HepG2 (cell line): Measurements from ENCODE around the gene ABHD17C. TPM values are rescaled to one million over a fixed set of nuclear protein-coding genes. Genes with fewer than 3 reads are reported as not detected.

ENCODE experiments used
- ATAC-seq: fragments of 200-7000 bp; cut with Tn5 transposase; 3 replicates; pipeline ENCODE4 v1.9.1; 2020; ENCODE audit warnings: mild to moderate bottlenecking, moderate library complexity
- BruUV-seq: library from RNA; stranded (reverse); fragments of 400-500 nt; replicated peaks from 2 replicates; lab custom pipeline; 2021; lab: Mats Ljungman, UMichigan
- CTCF ChIA-PET: fragments of 300-600 bp; formaldehyde crosslinking; extraction: SDS; loops from one replicate; lab custom pipeline; 2021; ENCODE audit warnings: low total read pairs, inconsistent platforms, low intra/inter-chr PET ratio; lab: Yijun Ruan, JAX
- POLR2A ChIA-PET: fragments of 350-600 bp; sonication (Branson Sonifier 250); formaldehyde crosslinking; loops from one replicate; lab custom pipeline; 2020; ENCODE audit warnings: antibody characterized with exemption, inconsistent platforms; lab: Yijun Ruan, JAX
- DNase-seq: peaks from one replicate; pipeline ENCODE4 v3.0.0-alpha.2; 2015; ENCODE audit warnings: low spot score
- FAIRE-seq: peaks from 3 replicates; lab custom pipeline; 2011; peaks lifted over from hg19 to GRCh38; lab: Jason Lieb, UNC
- H2AFZ ChIP-seq: one replicate; pipeline ENCODE4 v1.6.1; 2011; ENCODE audit warnings: low read length, inconsistent platforms
- H3K27ac ChIP-seq: fragments of 300-600 bp; 3 replicates; pipeline ENCODE4 v1.8.0; 2011; ENCODE audit warnings: mixed run types, mild to moderate bottlenecking, mixed read lengths, low read length, inconsistent platforms; ENCODE audit not compliant: insufficient read depth; ENCODE audit errors: extremely low read length
- H3K27me3 ChIP-seq, 2 experiments: fragments of 200-600 bp in 1 of 2; 2 replicates in 1 of 2; 3 replicates in 1 of 2; pipeline versions ENCODE4 v1.6.0 to v1.8.0; 2011; ENCODE audit warnings: low read length in 2 of 2, mild to moderate bottlenecking in 2 of 2, moderate library complexity in 2 of 2, inconsistent platforms in 1 of 2; ENCODE audit not compliant: insufficient read depth in 2 of 2, control insufficient read depth in 1 of 2
- H3K36me3 ChIP-seq, 2 experiments: fragments of 200-600 bp in 1 of 2; replicated peaks in 1 of 2; 2 replicates in 1 of 2; 3 replicates in 1 of 2; pipeline versions ENCODE4 v1.5.1 to v1.8.0; 2011; ENCODE audit warnings: low read length in 2 of 2, inconsistent platforms in 1 of 2; ENCODE audit not compliant: insufficient read depth in 2 of 2, control insufficient read depth in 1 of 2
- H3K4me1 ChIP-seq: 2 replicates; pipeline ENCODE4 v1.5.1; 2012; ENCODE audit warnings: low read length, inconsistent platforms; ENCODE audit not compliant: insufficient read depth
- H3K4me2 ChIP-seq: 2 replicates; pipeline ENCODE4 v1.6.0; 2011; ENCODE audit warnings: low read depth, low read length, inconsistent platforms
- H3K4me3 ChIP-seq, 3 experiments: fragments of 200-600 bp in 1 of 3; sonication (generic), shearing (Covaris generic) in 1 of 3; replicated peaks in 1 of 3; 2 replicates each; pipeline ENCODE4 v1.5.1; 2011 to 2016; ENCODE audit warnings: low read length in 3 of 3, inconsistent platforms in 2 of 3, low read depth in 2 of 3, mild to moderate bottlenecking in 2 of 3, control low read depth in 1 of 3, mixed read lengths in 1 of 3; ENCODE audit not compliant: insufficient read depth in 1 of 3
- H3K79me2 ChIP-seq: one replicate; pipeline ENCODE4 v1.6.1; 2011; ENCODE audit warnings: low read length, inconsistent platforms; ENCODE audit not compliant: insufficient read depth
- H3K9ac ChIP-seq: 2 replicates; pipeline ENCODE4 v1.6.0; 2011; ENCODE audit warnings: mild to moderate bottlenecking, low read depth, low read length, inconsistent platforms; ENCODE audit not compliant: insufficient read depth
- H3K9me3 ChIP-seq: 2 replicates; pipeline ENCODE4 v1.5.1; 2012; ENCODE audit warnings: mild to moderate bottlenecking, low read length
- H4K20me1 ChIP-seq: 2 replicates; pipeline ENCODE4 v1.6.0; 2011; ENCODE audit warnings: inconsistent platforms, mild to moderate bottlenecking, low read length, moderate library complexity; ENCODE audit not compliant: insufficient read depth
- HNRNPUL1 ChIP-seq: fragments of 200-400 bp; formaldehyde crosslinking; IDR thresholded peaks from 2 replicates; pipeline ENCODE4 v1.6.1; 2017; ENCODE audit warnings: low read depth, mild to moderate bottlenecking, low read length, moderate library complexity
- SMYD3 ChIP-seq: sonication (generic); formaldehyde crosslinking; IDR thresholded peaks from 2 replicates; pipeline ENCODE4 v1.8.1; 2023; ENCODE audit warnings: mild to moderate bottlenecking, missing genetic modification reagents
- ZNF263 ChIP-seq: sonication (generic); formaldehyde crosslinking; IDR thresholded peaks from 2 replicates; pipeline ENCODE4 v1.4.0; 2020; ENCODE audit warnings: missing genetic modification reagents
- WGBS: methylation state at CpG from one replicate; pipeline ENCODE4 v1.1.6; 2017; ENCODE audit warnings: low lambda C conversion rate; 5-methylcytosine and 5-hydroxymethylcytosine counted together
- in situ Hi-C: cut with HindIII; loops from 2 replicates; pipeline ENCODE4 v1.10.0; 2017; ENCODE audit warnings: low pct_unique_long_range_greater_than_20kb; ENCODE audit not compliant: extremely low pct_ligation_motif_present
- intact Hi-C: fragments of 100-400 bp; cut with micrococcal nuclease; formaldehyde crosslinking; loops from one replicate; pipeline ENCODE4 v1.10.0; 2022; ENCODE audit not compliant: unreplicated experiment
- polyA plus RNA-seq, 8 experiments: library from polyadenylated mRNA; depleted of rRNA in 3 of 8; stranded (reverse) in 7 of 8; unstranded in 1 of 8; fragments of >200 nt; fragmentation: Illumina TruSeq in 4 of 8; extraction: Trizol in 4 of 8; gene quantifications; 2 replicates each; pipeline versions ENCODE4 v1.2.1 to v1.2.3, GENCODE V29; 2011 to 2016; ENCODE audit warnings: low read depth in 4 of 8, missing spikeins in 1 of 8, mixed read lengths in 1 of 8; ENCODE audit not compliant: insufficient read depth in 1 of 8
- total RNA-seq, 5 experiments: library from RNA; depleted of rRNA; stranded (reverse); fragments of >200 nt; fragmentation: Illumina TruSeq; extraction: Trizol; gene quantifications; 2 replicates each; pipeline ENCODE4 v1.2.3, GENCODE V29; 2016; ENCODE audit warnings: low read depth in 1 of 5
- TF ChIP-seq, protein P1 (sequence below): sonication (generic); formaldehyde crosslinking; IDR thresholded peaks from 2 replicates; pipeline ENCODE4 v1.4.0; 2020; ENCODE audit warnings: missing genetic modification reagents, mild to moderate bottlenecking, borderline replicate concordance
- TF ChIP-seq, protein P2 (sequence below): IDR thresholded peaks from 2 replicates; pipeline ENCODE4 v1.6.1; 2016; ENCODE audit warnings: mild to moderate bottlenecking, missing biosample characterization, missing genetic modification reagents

Gene ABHD17C
- total and polyA plus RNA-seq, 2 of the 13 experiments (the other 11 are each of a cell fraction or from before 2014, with no cell fraction given): 2.9 to 3.9 TPM

DNA sequence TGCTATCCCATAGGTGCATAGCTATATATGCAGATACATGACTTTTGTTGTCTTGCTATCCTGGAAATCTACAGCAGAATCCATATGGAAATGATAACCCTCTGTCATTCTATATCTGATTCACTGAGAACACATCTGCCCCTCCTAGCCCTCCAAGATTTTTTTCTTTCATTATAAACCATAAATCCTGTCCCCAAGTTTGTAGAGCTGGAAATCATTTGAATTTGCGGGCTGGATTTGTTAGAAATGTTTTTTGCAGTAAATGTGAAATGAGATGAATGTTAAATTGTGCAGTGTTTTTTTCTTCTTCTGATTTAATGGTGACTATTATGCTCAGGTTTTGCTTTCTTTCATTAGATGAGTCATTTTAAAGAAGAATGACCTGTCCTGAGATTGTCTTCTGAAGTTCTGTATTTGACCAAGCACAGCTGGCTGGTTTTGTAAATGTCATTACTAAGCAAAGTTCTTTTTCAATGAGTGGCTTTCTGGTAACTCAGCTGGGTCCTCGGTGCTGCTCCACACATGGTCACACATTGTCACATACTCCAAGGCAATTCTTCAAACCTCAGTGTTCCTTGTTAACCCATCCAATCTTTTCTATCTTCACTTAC lies 25.3 kb upstream of the ABHD17C start (continued):
- TF ChIP-seq, protein P1, sequence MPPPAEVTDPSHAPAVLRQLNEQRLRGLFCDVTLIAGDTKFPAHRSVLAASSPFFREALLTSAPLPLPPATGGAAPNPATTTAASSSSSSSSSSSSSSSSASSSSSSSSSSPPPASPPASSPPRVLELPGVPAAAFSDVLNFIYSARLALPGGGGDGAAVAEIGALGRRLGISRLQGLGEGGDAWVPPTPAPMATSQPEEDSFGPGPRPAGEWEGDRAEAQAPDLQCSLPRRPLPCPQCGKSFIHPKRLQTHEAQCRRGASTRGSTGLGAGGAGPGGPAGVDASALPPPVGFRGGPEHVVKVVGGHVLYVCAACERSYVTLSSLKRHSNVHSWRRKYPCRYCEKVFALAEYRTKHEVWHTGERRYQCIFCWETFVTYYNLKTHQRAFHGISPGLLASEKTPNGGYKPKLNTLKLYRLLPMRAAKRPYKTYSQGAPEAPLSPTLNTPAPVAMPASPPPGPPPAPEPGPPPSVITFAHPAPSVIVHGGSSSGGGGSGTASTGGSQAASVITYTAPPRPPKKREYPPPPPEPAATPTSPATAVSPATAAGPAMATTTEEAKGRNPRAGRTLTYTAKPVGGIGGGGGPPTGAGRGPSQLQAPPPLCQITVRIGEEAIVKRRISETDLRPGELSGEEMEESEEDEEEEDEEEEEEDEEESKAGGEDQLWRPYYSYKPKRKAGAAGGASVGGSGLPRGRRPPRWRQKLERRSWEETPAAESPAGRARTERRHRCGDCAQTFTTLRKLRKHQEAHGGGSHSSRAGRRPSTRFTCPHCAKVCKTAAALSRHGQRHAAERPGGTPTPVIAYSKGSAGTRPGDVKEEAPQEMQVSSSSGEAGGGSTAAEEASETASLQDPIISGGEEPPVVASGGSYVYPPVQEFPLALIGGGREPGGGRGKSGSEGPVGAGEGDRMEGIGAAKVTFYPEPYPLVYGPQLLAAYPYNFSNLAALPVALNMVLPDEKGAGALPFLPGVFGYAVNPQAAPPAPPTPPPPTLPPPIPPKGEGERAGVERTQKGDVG (CRISPR knock-in tag): no peak
- no peak for TF ChIP-seq SMYD3 (CRISPR knock-in tag)
- TF ChIP-seq HNRNPUL1: no peak

DNA sequence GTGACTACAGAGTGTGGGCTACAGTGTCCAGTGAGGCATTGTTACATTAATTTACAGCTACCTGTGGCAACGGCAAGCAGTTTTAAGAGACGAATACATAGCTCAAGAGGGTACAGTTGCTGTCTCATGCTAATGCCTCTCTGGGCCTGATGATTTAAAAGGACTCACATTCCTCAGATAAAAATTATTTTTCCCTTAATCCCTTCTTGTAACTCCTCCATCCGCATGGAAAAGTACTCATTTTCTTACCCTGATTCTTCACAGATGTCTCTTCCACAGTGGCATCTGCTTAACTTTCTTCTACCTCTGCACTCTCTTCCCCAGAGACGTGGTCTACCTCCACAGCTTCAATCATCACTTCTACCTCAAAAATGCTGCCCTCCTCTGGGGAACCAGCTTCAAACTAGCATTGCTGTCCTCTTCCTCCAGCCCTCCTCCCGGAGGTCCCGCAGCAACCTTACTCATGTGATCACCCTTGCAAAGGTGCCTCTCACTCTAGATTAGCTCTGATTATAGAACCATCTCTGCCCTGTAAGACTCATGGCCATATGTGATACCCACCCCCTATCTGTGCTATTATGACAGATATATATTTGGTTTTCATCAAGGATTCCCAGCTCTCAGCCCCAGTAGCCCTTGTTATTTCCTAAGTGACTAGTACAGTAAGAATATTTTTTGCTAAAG lies 21.4 kb upstream of the ABHD17C start:
- no peak overlapping the region for H3K4me3 ChIP-seq
- no peaks in the 10 kb centered on the region for H3K4me1 ChIP-seq
- FAIRE-seq (no peak), ATAC-seq (no peak), DNase-seq (no peak)
- 45% methylated on average over 6 of the region's 6 CpGs for WGBS
- H3K9me3 ChIP-seq: no peaks in the 10 kb centered on the region
- no peaks in the 10 kb centered on the region for H3K79me2 ChIP-seq
- H3K27ac ChIP-seq: no peak overlapping the region
- no peak overlapping the region for H3K9ac ChIP-seq
- intact Hi-C loops: no loop called here
- TF ChIP-seq, protein P2, sequence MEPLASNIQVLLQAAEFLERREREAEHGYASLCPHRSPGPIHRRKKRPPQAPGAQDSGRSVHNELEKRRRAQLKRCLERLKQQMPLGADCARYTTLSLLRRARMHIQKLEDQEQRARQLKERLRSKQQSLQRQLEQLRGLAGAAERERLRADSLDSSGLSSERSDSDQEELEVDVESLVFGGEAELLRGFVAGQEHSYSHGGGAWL (CRISPR knock-in tag): no peak
- TF ChIP-seq ZNF263: 0 out of 2 replicates have a peak, but pooled peaks have one; percentile 22
- CTCF ChIA-PET: no interaction called here
- H2AFZ ChIP-seq: no peak overlapping the region
- H4K20me1 ChIP-seq: no peaks in the 10 kb centered on the region
- BruUV-seq: no TSS peak
- POLR2A ChIA-PET: no interaction called here
- in situ Hi-C loops: no loop called here
- no peaks in the 10 kb centered on the region for H3K36me3 ChIP-seq
- no peak overlapping the region for H3K4me2 ChIP-seq
- no peaks in the 10 kb centered on the region; a peak in 1 of 5 replicates for H3K27me3 ChIP-seq
